ENCODE results near the gene HOXA11.

The HOXA11 gene

GRCh38 chr7:27207348-27207985 lies 22.4 kb upstream of the HOXA11 start:
- TF ChIP-seq SIN3A (IDR thresholded peaks at IDR 0.05; ENCODE audit: borderline replicate concordance, insufficient read depth, low read length) (no peak), POLR2AphosphoS5 (IDR thresholded peaks at IDR 0.05; ENCODE audit: low read depth, low read length) (no peak), REST (IDR thresholded peaks at IDR 0.05; ENCODE audit: insufficient read depth in 1 of 2, low read depth in 2 of 2, low read length in 2 of 2) (no peak), FOXP2 (optimal IDR thresholded peaks at IDR 0.05; ENCODE audit: borderline replicate concordance, extremely low read depth, extremely low read length, insufficient read depth) (no peak), TAF1 (IDR thresholded peaks at IDR 0.05; ENCODE audit: borderline replicate concordance, insufficient read depth, low read length) (no peak)

- TF ChIP-seq POLR2AphosphoS5 (IDR thresholded peaks at IDR 0.05; ENCODE audit: low read depth, low read length), result no peak
- TF ChIP-seq REST (IDR thresholded peaks at IDR 0.05; ENCODE audit: insufficient read depth in 1 of 2, low read depth in 2 of 2, low read length in 2 of 2), result no peak
- no peak for TF ChIP-seq SIN3A (IDR thresholded peaks at IDR 0.05; ENCODE audit: borderline replicate concordance, insufficient read depth, low read length)
- TF ChIP-seq FOXP2 (optimal IDR thresholded peaks at IDR 0.05; ENCODE audit: borderline replicate concordance, extremely low read depth, extremely low read length, insufficient read depth), result no peak
- no peak for TF ChIP-seq TAF1 (IDR thresholded peaks at IDR 0.05; ENCODE audit: borderline replicate concordance, insufficient read depth, low read length)
Observed at GRCh38 chr7:27205325-27206280, 20.6 kb upstream of the HOXA11 start.

GRCh38 chr7:27204851-27205322 lies 19.9 kb upstream of the HOXA11 start:
- no peak for TF ChIP-seq SIN3A (IDR thresholded peaks at IDR 0.05; ENCODE audit: borderline replicate concordance, insufficient read depth, low read length)
- TF ChIP-seq POLR2AphosphoS5 (IDR thresholded peaks at IDR 0.05; ENCODE audit: low read depth, low read length), result no peak
- no peak for TF ChIP-seq FOXP2 (optimal IDR thresholded peaks at IDR 0.05; ENCODE audit: borderline replicate concordance, extremely low read depth, extremely low read length, insufficient read depth)
- TF ChIP-seq TAF1 (IDR thresholded peaks at IDR 0.05; ENCODE audit: borderline replicate concordance, insufficient read depth, low read length), result no peak
- no peak for TF ChIP-seq REST (IDR thresholded peaks at IDR 0.05; ENCODE audit: insufficient read depth in 1 of 2, low read depth in 2 of 2, low read length in 2 of 2)

GRCh38 chr7:27203964-27204594 lies 19.0 kb upstream of the HOXA11 start:
- no peak for TF ChIP-seq TAF1 (IDR thresholded peaks at IDR 0.05; ENCODE audit: borderline replicate concordance, insufficient read depth, low read length)
- no peak for TF ChIP-seq SIN3A (IDR thresholded peaks at IDR 0.05; ENCODE audit: borderline replicate concordance, insufficient read depth, low read length)
- no peak for TF ChIP-seq POLR2AphosphoS5 (IDR thresholded peaks at IDR 0.05; ENCODE audit: low read depth, low read length)
- no peak for TF ChIP-seq FOXP2 (optimal IDR thresholded peaks at IDR 0.05; ENCODE audit: borderline replicate concordance, extremely low read depth, extremely low read length, insufficient read depth)
- TF ChIP-seq REST (IDR thresholded peaks at IDR 0.05; ENCODE audit: insufficient read depth in 1 of 2, low read depth in 2 of 2, low read length in 2 of 2), result no peak

Measured in PFSK-1 (cell line).